Ishikawa (cell line): ENCODE results near the gene TMEM256.

Experiments used
- EP300 ChIP-seq: IDR thresholded peaks from 2 replicates; pipeline ENCODE4 v1.6.1; 2012; ENCODE audit warnings: borderline replicate concordance
- MAX ChIP-seq: IDR thresholded peaks from 2 replicates; pipeline ENCODE4 v1.6.1; 2012
- RAD21 ChIP-seq: IDR thresholded peaks from 2 replicates; pipeline ENCODE4 v1.6.1; 2012; ENCODE audit warnings: low read depth
- TCF12 ChIP-seq: IDR thresholded peaks from 2 replicates; pipeline ENCODE4 v1.6.1; 2012; ENCODE audit warnings: low read depth
- YY1 ChIP-seq: IDR thresholded peaks from 2 replicates; pipeline ENCODE4 v1.6.1; 2012; ENCODE audit warnings: low read depth
- TF ChIP-seq, protein P1 (sequence below): IDR thresholded peaks from 2 replicates; pipeline ENCODE4 v1.6.1; 2012; ENCODE audit warnings: low read depth, mild to moderate bottlenecking
- TF ChIP-seq, protein P2 (sequence below): IDR thresholded peaks from 2 replicates; pipeline ENCODE4 v1.6.1; 2012

DNA sequence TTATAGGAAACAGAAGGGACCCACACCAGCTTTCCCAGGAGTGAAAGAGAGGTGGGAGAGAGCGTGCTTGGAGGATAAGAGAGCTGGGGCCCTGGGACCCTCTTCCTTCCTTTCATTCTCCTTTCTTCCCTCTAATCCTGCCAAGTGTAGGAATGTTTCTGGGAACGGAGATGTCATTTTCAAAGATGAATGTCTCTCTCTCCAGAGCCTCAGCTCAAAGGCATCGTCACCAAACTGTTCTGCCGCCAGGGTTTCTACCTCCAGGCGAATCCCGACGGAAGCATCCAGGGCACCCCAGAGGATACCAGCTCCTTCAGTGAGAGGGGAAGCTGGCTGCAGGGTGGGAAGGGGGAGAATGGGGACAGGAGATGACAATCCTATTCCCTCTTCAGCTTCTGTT is 37.4 kb upstream of the TMEM256 start:
- TF ChIP-seq, protein P1, sequence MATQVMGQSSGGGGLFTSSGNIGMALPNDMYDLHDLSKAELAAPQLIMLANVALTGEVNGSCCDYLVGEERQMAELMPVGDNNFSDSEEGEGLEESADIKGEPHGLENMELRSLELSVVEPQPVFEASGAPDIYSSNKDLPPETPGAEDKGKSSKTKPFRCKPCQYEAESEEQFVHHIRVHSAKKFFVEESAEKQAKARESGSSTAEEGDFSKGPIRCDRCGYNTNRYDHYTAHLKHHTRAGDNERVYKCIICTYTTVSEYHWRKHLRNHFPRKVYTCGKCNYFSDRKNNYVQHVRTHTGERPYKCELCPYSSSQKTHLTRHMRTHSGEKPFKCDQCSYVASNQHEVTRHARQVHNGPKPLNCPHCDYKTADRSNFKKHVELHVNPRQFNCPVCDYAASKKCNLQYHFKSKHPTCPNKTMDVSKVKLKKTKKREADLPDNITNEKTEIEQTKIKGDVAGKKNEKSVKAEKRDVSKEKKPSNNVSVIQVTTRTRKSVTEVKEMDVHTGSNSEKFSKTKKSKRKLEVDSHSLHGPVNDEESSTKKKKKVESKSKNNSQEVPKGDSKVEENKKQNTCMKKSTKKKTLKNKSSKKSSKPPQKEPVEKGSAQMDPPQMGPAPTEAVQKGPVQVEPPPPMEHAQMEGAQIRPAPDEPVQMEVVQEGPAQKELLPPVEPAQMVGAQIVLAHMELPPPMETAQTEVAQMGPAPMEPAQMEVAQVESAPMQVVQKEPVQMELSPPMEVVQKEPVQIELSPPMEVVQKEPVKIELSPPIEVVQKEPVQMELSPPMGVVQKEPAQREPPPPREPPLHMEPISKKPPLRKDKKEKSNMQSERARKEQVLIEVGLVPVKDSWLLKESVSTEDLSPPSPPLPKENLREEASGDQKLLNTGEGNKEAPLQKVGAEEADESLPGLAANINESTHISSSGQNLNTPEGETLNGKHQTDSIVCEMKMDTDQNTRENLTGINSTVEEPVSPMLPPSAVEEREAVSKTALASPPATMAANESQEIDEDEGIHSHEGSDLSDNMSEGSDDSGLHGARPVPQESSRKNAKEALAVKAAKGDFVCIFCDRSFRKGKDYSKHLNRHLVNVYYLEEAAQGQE: no peak
- no peak for TF ChIP-seq YY1
- TF ChIP-seq, protein P2, sequence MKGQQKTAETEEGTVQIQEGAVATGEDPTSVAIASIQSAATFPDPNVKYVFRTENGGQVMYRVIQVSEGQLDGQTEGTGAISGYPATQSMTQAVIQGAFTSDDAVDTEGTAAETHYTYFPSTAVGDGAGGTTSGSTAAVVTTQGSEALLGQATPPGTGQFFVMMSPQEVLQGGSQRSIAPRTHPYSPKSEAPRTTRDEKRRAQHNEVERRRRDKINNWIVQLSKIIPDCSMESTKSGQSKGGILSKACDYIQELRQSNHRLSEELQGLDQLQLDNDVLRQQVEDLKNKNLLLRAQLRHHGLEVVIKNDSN: no peak
- TF ChIP-seq EP300: no peak
- no peak for TF ChIP-seq MAX
- TF ChIP-seq RAD21: no peak
- TF ChIP-seq TCF12: no peak
